HG03108 (cell line): Measurements from ENCODE around the gene SPATA31A7.
"Not testable (repeated sequence)": the region's sequence is repeated elsewhere in the genome, so short reads cannot be mapped to it uniquely, and the experiment has no call there.

Experiments
- ATAC-seq: cut with Tn5 transposase; IDR thresholded peaks from one replicate; pipeline ENCODE4 v1.9.1; 2021; ENCODE audit warnings: moderate library complexity; ENCODE audit not compliant: unreplicated experiment

Gene SPATA31A7

GRCh38 chr9:61189736-61190135, at the start of gene SPATA31A7:
TSS of gene SPATA31A7 (plus strand) at chr9:61190036. CDS start at chr9:61190065, 29 bp downstream.
- ATAC-seq, result not testable (repeated sequence)

GRCh38 chr9:61226438-61226837, 36.6 kb downstream of the SPATA31A7 start:
- not testable (repeated sequence) for ATAC-seq
